Endothelial cell of umbilical vein (primary cell): ENCODE measurements around the gene TMEM186. TPM values are rescaled to one million over a fixed set of nuclear protein-coding genes. Genes with fewer than 3 reads are reported as not detected.

Experiments
- BruUV-seq: library from RNA; stranded (reverse); fragments of 400-500 nt; replicated peaks from 2 replicates; lab custom pipeline; 2021; lab: Mats Ljungman, UMichigan
- CTCF ChIA-PET: fragments of 300-600, 350-600 bp; sonication (Branson Sonifier 250); formaldehyde crosslinking; loops from one replicate; lab custom pipeline; 2021; ENCODE audit warnings: antibody characterized with exemption, inconsistent platforms; lab: Charles Lee
- POLR2A ChIA-PET: fragments of 300-600, 350-600 bp; sonication (Branson Sonifier 250); formaldehyde crosslinking; loops from one replicate; lab custom pipeline; 2021; ENCODE audit warnings: antibody characterized with exemption, inconsistent platforms; lab: Charles Lee
- DNase-seq: peaks from one replicate; pipeline ENCODE4 v3.0.0-alpha.2; 2011; ENCODE audit warnings: low read depth, low spot score
- FAIRE-seq: peaks from 2 replicates; lab custom pipeline; 2011; peaks lifted over from hg19 to GRCh38; lab: Jason Lieb, UNC
- H2AFZ ChIP-seq: 2 replicates; pipeline ENCODE4 v1.6.0; 2012; ENCODE audit warnings: low read depth, low read length, control low read depth, inconsistent platforms
- H3K27ac ChIP-seq: 2 replicates; pipeline ENCODE4 v1.5.1; 2011; ENCODE audit warnings: low read depth, mild to moderate bottlenecking, control low read depth, low read length, moderate library complexity; ENCODE audit not compliant: insufficient read depth
- H3K27me3 ChIP-seq, 2 experiments: 2 replicates each; pipeline versions ENCODE4 v1.6.0 to v1.6.1; 2011; ENCODE audit warnings: low read length in 2 of 2, mixed read lengths in 1 of 2; ENCODE audit not compliant: control insufficient read depth in 2 of 2, insufficient read depth in 2 of 2
- H3K36me3 ChIP-seq, 2 experiments: 2 replicates in 1 of 2; 3 replicates in 1 of 2; pipeline ENCODE4 v1.5.1; 2011; ENCODE audit warnings: low read length in 2 of 2, mild to moderate bottlenecking in 1 of 2, moderate library complexity in 1 of 2; ENCODE audit not compliant: control insufficient read depth in 2 of 2, insufficient read depth in 2 of 2; ENCODE audit errors: extremely low read depth in 1 of 2
- H3K4me1 ChIP-seq: 3 replicates; pipeline ENCODE4 v1.5.1; 2011; ENCODE audit warnings: mild to moderate bottlenecking, low read length; ENCODE audit not compliant: control insufficient read depth, insufficient read depth; ENCODE audit errors: extremely low read depth
- H3K4me2 ChIP-seq: 2 replicates; pipeline ENCODE4 v1.6.1; 2011; ENCODE audit warnings: low read length, control low read depth, mixed read lengths; ENCODE audit not compliant: insufficient read depth
- H3K4me3 ChIP-seq, 3 experiments: fragments of 200-600 bp in 1 of 3; sonication (generic), shearing (Covaris generic) in 1 of 3; replicated peaks in 1 of 3; 2 replicates each; pipeline ENCODE4 v1.5.1; 2011 to 2016; ENCODE audit warnings: control low read depth in 3 of 3, low read length in 3 of 3, mild to moderate bottlenecking in 2 of 3, inconsistent platforms in 1 of 3, low read depth in 1 of 3, moderate library complexity in 1 of 3; ENCODE audit not compliant: insufficient read depth in 1 of 3
- H3K79me2 ChIP-seq: 2 replicates; pipeline ENCODE4 v1.6.0; 2012; ENCODE audit warnings: low read length, inconsistent platforms; ENCODE audit not compliant: control insufficient read depth, insufficient read depth
- H3K9ac ChIP-seq: replicated peaks from 2 replicates; pipeline ENCODE3; 2011; ENCODE audit warnings: low read length, control low read depth; ENCODE audit not compliant: insufficient read depth; ENCODE audit errors: extremely low read depth
- H3K9me1 ChIP-seq: replicated peaks from 3 replicates; pipeline ENCODE4 v1.6.0; 2011; ENCODE audit warnings: mild to moderate bottlenecking, low read length; ENCODE audit not compliant: control insufficient read depth, insufficient read depth; ENCODE audit errors: extremely low read depth
- H3K9me3 ChIP-seq: replicated peaks from 2 replicates; pipeline ENCODE4 v1.5.1; 2012; ENCODE audit warnings: low read length, inconsistent platforms; ENCODE audit not compliant: control insufficient read depth, insufficient read depth
- H4K20me1 ChIP-seq: replicated peaks from 2 replicates; pipeline ENCODE3; 2011; ENCODE audit warnings: mild to moderate bottlenecking, low read length; ENCODE audit not compliant: control insufficient read depth, insufficient read depth; ENCODE audit errors: extremely low read depth
- EZH2 ChIP-seq: IDR thresholded peaks from 2 replicates; pipeline ENCODE4 v1.6.1; 2012; ENCODE audit warnings: borderline replicate concordance, low read depth, mild to moderate bottlenecking, moderate library complexity, low read length, inconsistent platforms; ENCODE audit not compliant: severe bottlenecking
- FOS ChIP-seq: IDR thresholded peaks from 2 replicates; pipeline ENCODE4 v1.6.1; 2011; ENCODE audit warnings: mild to moderate bottlenecking, low read length, moderate library complexity, borderline replicate concordance; ENCODE audit not compliant: insufficient read depth
- GATA2 ChIP-seq: IDR thresholded peaks from 2 replicates; pipeline ENCODE4 v1.7.0; 2011; ENCODE audit warnings: low read depth, mild to moderate bottlenecking, moderate library complexity, mixed read lengths, low read length; ENCODE audit not compliant: insufficient read length, insufficient read depth
- JUN ChIP-seq: IDR thresholded peaks from 2 replicates; pipeline ENCODE4 v1.6.1; 2011; ENCODE audit warnings: borderline replicate concordance, low read depth; ENCODE audit not compliant: insufficient read length, insufficient read depth
- MAX ChIP-seq: IDR thresholded peaks from 2 replicates; pipeline ENCODE4 v1.6.1; 2011; ENCODE audit not compliant: insufficient read depth, insufficient read length
- MYC ChIP-seq: IDR thresholded peaks from one replicate; pipeline ENCODE4 v1.6.1; 2011; ENCODE audit warnings: mild to moderate bottlenecking, low read depth, low read length
- POLR2A ChIP-seq: IDR thresholded peaks from 2 replicates; pipeline ENCODE4 v1.6.1; 2012; ENCODE audit warnings: low read depth, mild to moderate bottlenecking, control low read depth, low read length
- POLR2AphosphoS5 ChIP-seq: IDR thresholded peaks from 2 replicates; pipeline ENCODE4 v1.6.1; 2012; ENCODE audit warnings: low read depth, mild to moderate bottlenecking, control low read depth, low read length, moderate library complexity; ENCODE audit not compliant: insufficient read depth
- dilution Hi-C: fragments of 300-500 bp; cut with MboI; formaldehyde crosslinking; loops from one replicate; pipeline ENCODE4 v1.15.0; 2019; ENCODE audit warnings: low sequenced_read_pairs; ENCODE audit not compliant: extremely low pct_ligation_motif_present
- intact Hi-C: fragments of 100-400 bp; cut with micrococcal nuclease; formaldehyde crosslinking; loops from one replicate; pipeline ENCODE4 v1.10.0; 2022
- polyA plus RNA-seq, 4 experiments: library from polyadenylated mRNA; depleted of rRNA in 3 of 4; stranded (reverse) in 3 of 4; unstranded in 1 of 4; fragments of >200 nt; gene quantifications; 2 replicates each; pipeline versions ENCODE4 v1.2.1 to v1.2.3, GENCODE V29; 2011 to 2012; ENCODE audit warnings: missing spikeins in 1 of 4
- total RNA-seq: library from RNA; stranded (reverse); gene quantifications from 2 replicates; pipeline ENCODE4 v1.2.3, GENCODE V29; 2021
- TF ChIP-seq, protein P1 (sequence below), 2 donors: IDR thresholded peaks; 1 replicate in 1 of 2; 2 replicates in 1 of 2; pipeline ENCODE4 v1.5.1; 2011; ENCODE audit warnings: low read length in 2 of 2, mild to moderate bottlenecking in 2 of 2, moderate library complexity in 2 of 2, control low read depth in 1 of 2, inconsistent platforms in 1 of 2, low read depth in 1 of 2; ENCODE audit not compliant: insufficient read depth in 1 of 2; ENCODE audit errors: extremely low read depth in 1 of 2

Gene TMEM186
- total and polyA plus RNA-seq, 2 donors (not counting 3 experiments of a cell fraction or from before 2014, with no cell fraction given) = 8.0 to 9.6 TPM

- intact Hi-C loops = no loop called here
- H3K36me3 ChIP-seq = peaks cover 43 to 45% of the 10 kb centered on the region in 2 experiments
- TF ChIP-seq FOS (no peak), POLR2A (no peak), JUN (no peak), MYC (no peak), GATA2 (no peak), POLR2AphosphoS5 (no peak), EZH2 (no peak), MAX (no peak)
- TF ChIP-seq, protein P1, sequence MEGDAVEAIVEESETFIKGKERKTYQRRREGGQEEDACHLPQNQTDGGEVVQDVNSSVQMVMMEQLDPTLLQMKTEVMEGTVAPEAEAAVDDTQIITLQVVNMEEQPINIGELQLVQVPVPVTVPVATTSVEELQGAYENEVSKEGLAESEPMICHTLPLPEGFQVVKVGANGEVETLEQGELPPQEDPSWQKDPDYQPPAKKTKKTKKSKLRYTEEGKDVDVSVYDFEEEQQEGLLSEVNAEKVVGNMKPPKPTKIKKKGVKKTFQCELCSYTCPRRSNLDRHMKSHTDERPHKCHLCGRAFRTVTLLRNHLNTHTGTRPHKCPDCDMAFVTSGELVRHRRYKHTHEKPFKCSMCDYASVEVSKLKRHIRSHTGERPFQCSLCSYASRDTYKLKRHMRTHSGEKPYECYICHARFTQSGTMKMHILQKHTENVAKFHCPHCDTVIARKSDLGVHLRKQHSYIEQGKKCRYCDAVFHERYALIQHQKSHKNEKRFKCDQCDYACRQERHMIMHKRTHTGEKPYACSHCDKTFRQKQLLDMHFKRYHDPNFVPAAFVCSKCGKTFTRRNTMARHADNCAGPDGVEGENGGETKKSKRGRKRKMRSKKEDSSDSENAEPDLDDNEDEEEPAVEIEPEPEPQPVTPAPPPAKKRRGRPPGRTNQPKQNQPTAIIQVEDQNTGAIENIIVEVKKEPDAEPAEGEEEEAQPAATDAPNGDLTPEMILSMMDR (IDR thresholded peaks at IDR 0.05; ENCODE audit: extremely low read depth in 1 of 2, insufficient read depth in 1 of 2, low read depth in 1 of 2, low read length in 2 of 2) = no peak
- no peaks in the 10 kb centered on the region for H3K9me3 ChIP-seq
- H4K20me1 ChIP-seq = peaks cover 2% of the 10 kb centered on the region
- BruUV-seq = no TSS peak
- dilution Hi-C loops = no loop called here
- ChIA-PET CTCF (no interaction called here), POLR2A (no interaction called here)
- no peaks in the 10 kb centered on the region for H3K9me1 ChIP-seq
- no peaks in the 10 kb centered on the region for H3K4me1 ChIP-seq
- FAIRE-seq (no peak), DNase-seq (no peak)
- no peak overlapping the region for H3K4me3 ChIP-seq
- no peak overlapping the region for H2AFZ ChIP-seq
- H3K79me2 ChIP-seq = peaks cover 29% of the 10 kb centered on the region
- no peak overlapping the region for H3K4me2 ChIP-seq
- H3K9ac ChIP-seq = no peak overlapping the region
- H3K27me3 ChIP-seq = no peaks in the 10 kb centered on the region
- no peak overlapping the region for H3K27ac ChIP-seq
Observed at GRCh38 chr16:8807189-8807588, 9.8 kb upstream of the TMEM186 start.
